Cerebellar nuclear complex (tissue), 1 donor: Measurements from ENCODE around the gene HOGA1.
A peak's percentile ranks its signal among the peaks of the same experiment; 100 is the strongest.
"Not testable (repeated sequence)": the region's sequence is repeated elsewhere in the genome, so short reads cannot be mapped to it uniquely, and the experiment has no call there.

Experiments used
- DNase-seq, 2 experiments: peaks; one replicate each; lab custom pipeline; 2025; lab: John Stamatoyannopoulos, UW

HOGA1 gene

GRCh38 chr10:97584060-97584797 is at the start of gene HOGA1:
HOGA1 (plus strand) TSS chr10:97584389; CDS start chr10:97584704, 315 bp downstream.
- DNase-seq = peak; percentile 100

DNA sequence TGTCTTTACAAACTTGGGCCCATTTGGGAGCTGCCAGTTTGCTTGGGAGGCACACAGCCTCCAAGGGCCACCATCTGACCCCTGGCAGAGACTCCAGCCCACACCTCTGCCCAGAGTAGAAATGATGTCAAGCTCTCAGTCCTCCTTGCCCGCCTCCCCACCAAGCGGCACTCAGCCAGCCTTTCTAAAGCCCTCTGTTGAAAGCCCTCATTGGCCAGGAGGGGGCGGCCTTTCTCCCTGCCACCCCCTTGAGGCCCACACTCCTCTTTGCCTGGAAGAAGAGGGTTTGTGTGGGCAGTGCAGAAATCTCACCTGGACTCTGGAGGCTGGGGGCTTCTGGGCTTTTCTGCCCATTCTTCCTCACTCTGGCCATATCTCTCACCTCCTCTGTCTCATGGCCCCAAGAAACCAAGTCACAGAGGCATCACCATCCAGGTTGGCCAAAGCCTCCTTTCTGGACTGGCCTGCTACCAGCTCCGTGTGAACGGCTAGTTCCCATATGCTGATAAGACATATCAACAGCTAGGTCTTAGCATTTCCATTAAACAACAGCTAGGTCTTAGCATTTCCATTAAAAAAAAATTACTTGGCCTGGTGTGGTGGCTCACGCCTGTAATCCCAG is 49.3 kb upstream of the HOGA1 start:
- no peak for DNase-seq

GRCh38 chr10:97537186-97537869 is 46.9 kb upstream of the HOGA1 start:
- DNase-seq = no peak

DNA sequence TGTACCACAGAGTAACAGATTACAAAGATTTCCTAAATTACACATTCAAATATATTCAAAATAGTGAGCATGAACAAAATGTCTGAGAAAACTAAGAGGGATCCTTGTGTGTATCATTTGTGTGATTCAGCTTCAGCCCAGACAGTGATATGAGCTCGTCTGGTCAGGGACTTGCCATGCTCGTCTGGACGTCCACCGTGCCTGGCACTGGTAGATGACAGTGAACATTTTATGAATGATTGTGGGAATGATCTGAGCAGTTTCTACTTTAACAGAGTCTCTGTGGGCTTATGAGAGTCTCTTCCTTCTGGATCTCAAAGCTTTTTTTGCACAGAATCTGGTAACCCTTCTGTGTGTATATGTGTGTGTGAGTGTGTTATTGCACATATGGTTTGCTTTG is 45.8 kb upstream of the HOGA1 start:
- no peak for DNase-seq

DNA sequence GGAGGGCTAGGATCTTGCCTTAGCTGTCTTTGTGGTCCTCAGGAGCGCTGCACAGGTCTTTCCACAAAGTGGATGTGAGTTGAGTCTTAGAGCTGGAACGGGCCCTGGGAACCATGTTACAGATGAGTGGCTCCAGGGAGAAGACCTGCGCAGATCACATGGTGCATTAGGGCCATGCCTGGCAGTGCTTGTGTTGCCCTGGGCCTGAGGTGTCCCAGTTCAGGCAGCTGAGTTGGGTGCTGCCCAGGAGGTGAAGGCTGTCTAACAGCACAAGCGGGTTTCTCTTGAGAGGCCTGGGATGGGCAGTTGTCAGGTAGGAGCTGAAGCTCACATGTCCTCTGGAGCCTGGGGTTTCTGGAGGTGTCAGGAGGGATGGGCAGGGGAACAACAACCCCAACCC is 45.4 kb upstream of the HOGA1 start:
- no peak for DNase-seq

- no peak for DNase-seq
Observed at GRCh38 chr10:97539523-97540200, 44.5 kb upstream of the HOGA1 start.

DNA sequence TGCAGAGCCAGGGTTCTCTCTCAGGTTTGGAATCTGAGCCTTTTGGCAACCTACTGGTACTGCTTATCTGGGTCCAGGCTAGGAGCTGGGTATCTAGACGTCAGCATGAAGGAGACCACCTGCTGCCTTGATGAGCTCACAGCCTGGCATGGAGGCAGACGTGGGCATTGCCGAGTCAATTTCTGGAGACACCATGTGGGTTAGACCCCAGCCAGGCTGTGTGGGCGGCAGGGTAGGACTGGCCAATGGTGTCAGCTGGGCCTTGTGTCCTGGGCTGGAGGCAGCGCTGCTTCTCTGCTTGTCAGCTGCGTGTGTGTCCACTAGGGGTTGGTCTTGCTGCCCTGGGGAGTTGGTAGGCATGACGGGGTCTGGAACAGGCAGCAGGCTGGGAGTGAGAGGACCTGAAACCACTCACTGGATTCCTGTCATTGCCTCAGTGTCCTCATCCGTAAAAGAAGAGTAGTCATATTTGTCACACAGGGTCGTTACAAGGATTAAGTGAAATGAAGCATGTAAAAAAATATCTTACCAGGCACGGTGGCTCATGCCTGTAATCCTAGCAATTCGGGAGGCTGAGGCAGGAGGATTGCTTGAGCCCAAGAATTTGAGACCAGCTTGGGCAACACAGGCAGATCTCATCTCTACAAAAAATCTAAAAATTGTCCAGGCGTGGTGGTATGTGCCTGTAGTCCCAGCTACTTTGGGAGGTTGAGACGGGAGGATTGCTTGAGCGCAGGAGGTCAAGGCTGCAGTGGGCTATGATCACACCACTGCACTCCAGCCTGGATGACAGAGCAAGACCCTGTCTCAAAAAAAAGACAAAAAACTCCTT is 43.3 kb upstream of the HOGA1 start:
- DNase-seq = no peak

GRCh38 chr10:97542169-97543024 is 41.8 kb upstream of the HOGA1 start:
- DNase-seq = no peak

DNA sequence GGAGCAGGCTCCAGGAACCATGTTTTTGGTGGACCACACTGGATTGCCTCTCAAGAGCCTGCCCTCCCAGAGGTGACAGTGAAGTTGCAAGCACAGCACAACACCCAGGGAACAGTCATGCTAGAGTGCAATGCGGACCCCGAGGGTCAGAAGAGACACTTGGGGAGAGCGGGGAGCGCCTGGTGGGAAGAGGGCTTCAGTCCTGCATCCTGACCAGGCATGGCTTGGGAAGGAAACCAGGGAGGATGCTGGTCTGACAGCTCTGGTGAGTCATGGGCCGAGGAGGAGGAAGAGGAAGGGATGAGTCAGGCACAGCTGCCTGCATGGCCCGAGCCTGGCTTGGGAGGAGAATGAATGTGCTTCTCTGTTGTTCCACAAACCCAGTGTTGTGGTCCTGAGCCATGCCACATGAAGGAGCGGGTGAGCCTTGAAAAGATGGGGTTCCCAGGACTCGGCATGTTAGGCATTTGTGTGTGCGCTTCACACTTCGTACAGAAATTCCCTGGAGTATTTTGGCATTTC is 41.1 kb upstream of the HOGA1 start:
- DNase-seq = no peak

DNA sequence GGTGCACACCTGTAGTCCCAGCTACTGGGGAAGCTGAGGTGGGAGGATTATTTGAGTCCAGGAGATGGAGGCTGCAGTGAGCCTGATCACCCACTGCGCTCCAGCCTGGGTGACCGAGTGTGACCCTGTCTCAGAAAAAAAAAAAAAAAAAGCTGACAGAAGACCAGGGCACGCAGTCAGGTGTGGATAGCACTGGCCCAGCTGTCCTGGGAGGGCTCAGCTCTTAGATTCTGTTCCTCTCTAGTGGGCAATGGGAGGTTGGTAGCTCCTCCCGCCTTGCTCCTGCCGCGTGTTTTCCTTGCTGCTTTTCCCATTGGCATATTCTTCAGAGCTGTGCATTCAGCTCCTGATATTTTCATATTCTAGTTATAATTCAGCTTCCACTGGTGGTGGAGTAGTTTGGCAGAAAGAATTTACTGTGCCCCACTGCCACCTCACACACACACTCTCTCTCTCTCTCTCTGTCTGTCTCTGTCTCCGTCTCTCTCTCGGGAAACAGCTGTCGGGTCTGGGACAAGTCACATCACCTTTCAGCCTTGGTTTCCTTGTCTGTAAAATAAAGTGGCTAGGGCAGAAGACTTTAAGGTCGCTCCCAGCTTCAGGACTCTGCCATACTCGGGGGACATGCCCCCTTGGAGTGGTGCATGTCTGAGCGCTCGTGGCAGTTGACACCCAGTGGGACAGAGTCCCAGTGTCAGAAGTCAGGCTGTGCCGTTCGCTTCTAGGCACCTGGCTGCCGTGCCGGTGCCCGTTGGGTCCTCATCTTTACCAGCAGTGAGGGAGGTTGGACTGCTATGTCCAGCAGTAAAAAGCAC is 37.5 kb upstream of the HOGA1 start:
- DNase-seq = no peak

- no peak for DNase-seq
Observed at GRCh38 chr10:97547271-97547600, 37.0 kb upstream of the HOGA1 start.

- DNase-seq = no peak
Observed at GRCh38 chr10:97547962-97548361, 36.2 kb upstream of the HOGA1 start.

GRCh38 chr10:97548828-97549455 is 35.2 kb upstream of the HOGA1 start:
- DNase-seq = no peak

DNA sequence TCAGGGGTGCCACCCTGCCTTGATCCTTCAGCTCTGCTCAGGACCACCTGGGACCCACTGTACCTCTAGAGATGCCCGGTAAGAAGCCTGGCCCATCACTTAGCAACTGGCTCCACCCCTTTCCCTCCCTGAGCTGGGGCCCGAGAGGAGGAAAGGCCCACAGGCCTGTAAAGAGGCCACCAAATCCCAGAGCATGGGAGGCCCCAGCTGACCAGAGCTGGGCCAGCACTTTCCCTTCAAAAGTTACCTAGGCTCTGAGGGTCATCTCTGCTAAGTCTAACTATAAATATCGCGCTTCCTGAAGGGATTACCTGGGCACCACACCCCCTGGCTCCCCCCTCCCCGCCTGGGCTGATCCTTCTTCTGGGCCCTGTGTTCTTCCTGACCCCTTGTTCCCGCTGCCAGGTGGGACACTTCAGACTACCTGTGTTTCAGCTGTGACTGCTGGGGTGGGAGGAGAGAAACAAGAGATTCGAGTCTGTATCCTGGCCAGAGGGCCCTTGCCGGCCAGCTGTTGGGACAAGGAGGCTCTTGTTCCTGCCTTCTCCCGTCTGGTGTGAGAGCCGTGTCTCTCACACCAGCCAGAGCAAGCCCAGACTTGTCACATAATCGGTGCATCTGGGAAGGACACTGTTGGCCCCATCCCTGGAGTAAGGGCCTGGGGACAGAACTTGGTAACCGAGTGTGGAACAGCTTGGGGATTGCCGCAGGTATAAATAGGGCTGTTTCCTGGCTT is 34.4 kb upstream of the HOGA1 start:
- no peak for DNase-seq

- no peak for DNase-seq
Observed at GRCh38 chr10:97550336-97551149, 33.6 kb upstream of the HOGA1 start.

GRCh38 chr10:97551271-97551670 is 32.9 kb upstream of the HOGA1 start:
- no peak for DNase-seq

- DNase-seq = no peak
Observed at GRCh38 chr10:97553575-97554031, 30.6 kb upstream of the HOGA1 start.

- not testable (repeated sequence) for DNase-seq
Observed at GRCh38 chr10:97554336-97554735, 29.9 kb upstream of the HOGA1 start.
